AML-193 (cell line): Measurements from ENCODE around the gene SCN2A.
"Not testable (repeated sequence)": the region's sequence is repeated elsewhere in the genome, so short reads cannot be mapped to it uniquely, and the experiment has no call there.

Experiments used
- DNase-seq, 2 experiments: peaks; one replicate each; lab custom pipeline; 2025; lab: John Stamatoyannopoulos, UW

SCN2A gene

DNA sequence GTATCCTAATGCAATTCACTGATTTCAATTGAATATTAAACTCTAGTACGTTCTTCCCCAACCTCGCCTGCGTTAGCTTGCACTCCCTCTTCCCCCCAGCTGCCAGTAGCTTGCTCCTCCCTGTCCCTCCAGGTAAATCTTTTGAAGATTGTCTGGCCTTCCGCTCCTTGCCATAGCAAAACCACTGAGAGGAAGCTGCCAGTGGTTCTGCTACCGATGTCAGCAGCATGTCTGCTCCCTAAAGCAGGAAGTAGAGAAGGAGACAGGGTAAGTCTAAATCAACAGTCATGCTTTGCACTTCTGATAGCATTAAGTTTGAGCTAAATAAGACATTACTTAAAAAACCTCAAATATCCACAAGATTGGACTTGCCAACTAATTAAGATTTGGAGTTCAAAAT lies 89.1 kb downstream of the SCN2A start:
- DNase-seq: no peak

DNA sequence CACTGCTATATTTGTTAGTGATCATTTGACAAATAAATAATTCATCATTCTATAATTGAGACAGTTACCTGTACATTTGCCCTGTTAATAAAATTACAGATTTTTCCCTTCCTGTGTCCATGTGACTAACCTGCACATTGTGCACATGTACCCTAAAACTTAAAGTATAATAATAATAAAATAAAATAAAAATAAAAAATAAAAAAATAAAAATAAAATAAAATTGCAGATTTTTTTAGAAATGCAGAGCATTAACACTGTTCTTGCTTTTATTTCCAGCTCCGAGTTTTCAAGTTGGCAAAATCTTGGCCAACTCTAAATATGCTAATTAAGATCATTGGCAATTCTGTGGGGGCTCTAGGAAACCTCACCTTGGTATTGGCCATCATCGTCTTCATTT lies 105.1 kb downstream of the SCN2A start:
- DNase-seq: not testable (repeated sequence)

DNA sequence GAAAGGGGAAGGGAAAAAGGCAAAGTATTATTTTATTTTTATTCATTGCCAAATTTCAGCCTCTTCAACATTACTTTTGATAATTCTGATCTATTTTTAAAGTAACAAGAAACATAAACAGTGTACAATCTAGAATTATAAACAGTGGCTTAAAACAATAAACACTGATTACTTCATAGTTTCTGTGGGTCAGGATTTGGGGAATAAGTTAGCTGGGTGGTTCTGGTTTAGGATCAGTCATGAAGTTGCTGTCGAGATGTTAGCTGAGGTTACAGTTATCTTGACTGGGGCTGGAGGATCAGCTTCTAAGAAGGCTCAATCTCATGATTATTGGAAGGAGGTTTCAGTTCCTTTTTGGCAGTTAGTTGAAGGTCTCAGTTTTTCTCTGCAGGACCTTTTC lies 109.2 kb downstream of the SCN2A start:
- no peak for DNase-seq

DNA sequence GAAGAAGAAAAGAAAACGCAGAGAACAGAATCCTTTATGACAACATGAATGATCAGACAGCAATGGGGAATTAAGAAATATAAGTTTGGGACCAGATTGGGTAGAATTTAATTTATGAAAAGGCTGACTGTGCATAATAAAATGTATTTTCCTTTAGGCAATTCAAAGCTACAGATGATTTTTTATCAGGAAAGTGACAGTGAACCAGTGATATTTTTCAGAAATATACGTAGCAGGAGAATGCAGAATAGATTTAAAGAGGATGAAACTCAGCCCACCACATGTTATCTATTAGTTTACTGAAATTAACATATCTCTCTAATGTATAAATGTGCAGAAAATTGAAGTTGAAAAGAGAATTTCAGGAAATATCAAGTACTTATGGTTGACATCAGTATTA lies 110.0 kb downstream of the SCN2A start:
- DNase-seq: no peak

DNA sequence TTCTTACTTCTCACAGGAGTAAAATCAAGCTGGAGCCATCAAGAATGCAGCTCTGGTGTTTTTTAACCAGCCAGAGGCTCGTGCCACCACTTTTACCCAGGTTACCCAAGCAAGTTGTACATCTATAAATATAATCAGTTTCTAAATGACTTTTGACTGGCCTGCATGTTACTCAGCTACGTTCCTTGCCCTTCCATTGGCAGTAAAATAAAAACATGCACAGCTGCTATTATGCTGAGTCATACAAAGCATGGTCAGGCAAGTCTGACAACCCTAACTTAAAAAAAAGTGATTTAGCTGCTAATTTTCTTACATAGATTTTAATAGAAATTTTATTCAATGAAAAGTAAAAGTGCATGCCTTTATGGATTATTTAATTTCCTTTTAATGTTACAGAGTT lies 118.5 kb downstream of the SCN2A start:
- no peak for DNase-seq

DNA sequence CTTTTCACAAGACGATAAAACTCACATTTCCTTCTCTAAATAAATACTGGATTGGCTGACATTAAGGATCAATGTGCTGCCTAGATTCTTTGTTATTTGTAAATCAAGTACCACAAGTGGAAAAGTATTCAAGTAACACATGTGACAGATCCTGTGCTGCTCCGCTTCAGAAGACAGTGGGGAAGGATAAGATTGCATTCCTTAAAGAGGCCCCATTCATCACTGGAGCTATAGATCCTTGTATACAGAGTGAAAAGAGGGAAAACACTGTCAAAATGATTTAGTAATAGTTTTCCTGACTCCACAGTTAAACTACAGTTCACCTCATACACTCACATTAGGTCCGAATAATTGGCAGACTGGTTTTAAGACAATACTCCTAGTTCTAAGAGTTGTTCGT lies 122.3 kb downstream of the SCN2A start:
- DNase-seq: no peak

DNA sequence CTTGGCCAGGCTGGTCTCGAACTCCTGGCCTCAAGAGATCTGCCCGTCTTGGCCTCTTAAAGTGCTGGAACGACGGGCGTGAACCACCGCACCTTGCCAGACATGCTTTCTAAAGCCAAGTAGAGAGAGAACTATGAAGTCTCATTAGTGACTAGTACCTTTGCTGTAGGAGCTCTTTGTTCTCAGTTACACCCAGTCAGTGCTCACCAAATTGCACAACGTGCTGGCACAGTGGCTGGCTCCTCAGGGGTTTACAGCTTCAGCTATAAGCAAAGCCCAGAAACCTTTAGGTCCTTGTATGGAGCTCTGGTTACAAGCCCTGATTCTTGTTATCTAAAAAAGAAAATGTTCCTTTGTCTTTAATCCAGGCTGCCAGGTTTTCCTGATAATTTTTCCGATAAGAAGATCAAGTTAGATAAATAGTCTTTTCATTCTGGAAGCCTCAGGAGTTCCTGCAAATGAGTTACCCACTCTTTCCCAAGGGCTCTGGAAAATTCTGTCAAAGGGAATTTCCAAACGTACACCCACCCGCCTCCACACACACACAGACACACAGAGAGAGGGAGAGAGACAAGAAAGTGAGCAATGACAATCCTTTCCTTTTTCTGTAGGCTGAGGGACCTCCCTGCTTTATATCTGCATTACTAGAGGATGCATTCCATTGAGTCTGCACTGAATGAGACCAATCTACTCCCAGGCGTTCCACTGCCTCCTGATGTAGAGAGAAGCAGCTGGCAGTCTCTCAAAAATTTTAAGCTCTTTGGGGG lies 130.1 kb downstream of the SCN2A start:
- no peak for DNase-seq

DNA sequence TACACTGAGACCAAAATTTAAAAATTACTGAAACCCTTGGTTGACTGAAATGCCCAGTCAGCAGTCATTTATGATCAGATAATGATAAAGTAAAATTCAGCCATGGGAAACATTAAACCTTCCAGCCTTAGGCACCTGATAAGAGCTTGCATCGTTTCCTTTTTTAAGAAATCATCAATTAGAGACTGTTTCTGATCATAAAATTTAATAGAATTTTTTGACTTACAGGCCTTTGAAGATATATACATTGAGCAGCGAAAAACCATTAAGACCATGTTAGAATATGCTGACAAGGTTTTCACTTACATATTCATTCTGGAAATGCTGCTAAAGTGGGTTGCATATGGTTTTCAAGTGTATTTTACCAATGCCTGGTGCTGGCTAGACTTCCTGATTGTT lies 130.7 kb downstream of the SCN2A start:
- DNase-seq: no peak

DNA sequence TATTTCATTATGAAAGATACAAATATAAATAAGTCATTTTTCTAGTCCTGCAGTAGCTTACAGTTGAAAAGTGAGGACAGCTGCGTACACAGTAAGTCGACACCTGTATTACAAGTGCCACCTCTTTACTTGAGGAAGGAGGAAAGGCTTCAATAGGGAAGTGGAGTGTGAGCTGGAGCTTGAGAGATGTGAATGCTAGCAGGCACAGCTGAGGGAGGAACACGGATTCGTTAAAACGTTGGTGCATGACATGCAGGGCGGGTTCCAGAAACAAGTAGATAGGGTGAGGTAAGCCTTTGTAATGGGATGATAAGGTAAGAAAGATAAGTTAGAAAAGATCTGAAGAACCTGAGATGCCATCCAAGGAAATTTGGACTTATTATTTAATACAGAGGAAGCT lies 132.1 kb downstream of the SCN2A start:
- DNase-seq: no peak

DNA sequence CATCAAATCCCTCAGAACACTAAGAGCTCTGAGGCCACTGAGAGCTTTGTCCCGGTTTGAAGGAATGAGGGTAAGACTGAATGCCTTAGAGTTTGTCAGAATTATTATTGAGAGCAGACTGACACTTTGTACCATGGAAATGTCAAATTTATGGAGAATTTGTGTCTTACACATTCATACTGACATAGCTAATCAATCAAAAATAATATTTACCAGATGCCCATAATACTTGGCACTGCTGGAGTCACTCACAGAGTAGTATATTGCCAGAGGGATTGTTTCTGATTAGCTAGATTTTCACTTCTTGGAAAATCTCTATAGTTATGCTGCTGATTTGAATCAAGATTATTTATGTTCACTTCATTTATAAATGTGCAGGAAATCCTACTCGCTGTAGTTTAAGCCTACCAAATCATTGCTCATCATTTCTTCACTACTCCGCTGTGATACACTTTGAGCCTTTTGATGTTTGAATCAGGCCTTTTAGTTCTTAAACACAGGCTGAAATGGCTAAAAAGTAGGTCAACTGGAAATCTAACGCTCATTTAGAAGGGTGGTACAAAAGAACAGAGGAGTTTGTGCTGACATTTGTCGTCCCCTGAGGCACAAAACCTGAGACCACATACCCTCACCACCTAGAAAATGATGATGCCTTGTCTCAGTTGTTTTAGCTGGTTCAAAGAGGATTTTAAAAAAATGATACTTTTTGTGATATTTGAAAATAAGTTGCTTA lies 134.2 kb downstream of the SCN2A start:
- no peak for DNase-seq

DNA sequence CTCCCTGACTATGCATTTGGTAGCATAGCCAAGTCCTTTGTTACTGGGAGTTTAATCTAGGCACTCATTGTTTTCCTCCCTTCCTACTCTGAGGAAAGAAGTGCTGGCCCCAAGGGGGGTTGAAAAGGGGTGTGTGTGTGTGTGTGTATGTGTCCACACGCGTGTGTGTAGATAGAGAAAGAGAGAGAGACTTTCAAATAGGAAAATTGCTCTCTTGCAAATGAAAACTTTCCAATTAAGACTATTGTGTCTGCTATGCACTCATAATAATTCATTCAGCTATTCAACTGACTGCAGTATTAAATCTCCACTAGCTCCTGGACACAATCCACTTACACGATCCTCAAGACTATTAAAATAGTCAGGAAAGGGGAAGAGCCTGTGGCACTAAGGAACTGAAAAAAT lies 137.4 kb downstream of the SCN2A start:
- no peak for DNase-seq

DNA sequence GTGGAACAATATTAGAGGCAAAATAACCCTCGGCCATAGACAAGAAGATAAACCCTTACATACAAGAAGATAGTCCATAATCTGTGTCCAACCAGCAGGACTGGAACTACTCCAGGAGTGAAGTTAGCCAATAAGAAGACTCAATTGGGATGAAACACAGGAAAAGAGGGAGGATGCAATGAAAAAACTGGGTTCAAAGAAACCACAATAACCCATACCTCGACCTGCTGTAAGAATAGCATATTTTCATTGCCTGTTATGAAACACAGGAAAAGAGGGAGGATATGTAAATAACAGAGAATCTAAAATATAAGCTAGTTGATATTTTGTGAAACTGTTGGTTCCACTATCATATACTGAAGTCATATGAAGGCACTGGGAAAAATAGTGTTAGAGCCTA lies 143.1 kb downstream of the SCN2A start:
- no peak for DNase-seq

DNA sequence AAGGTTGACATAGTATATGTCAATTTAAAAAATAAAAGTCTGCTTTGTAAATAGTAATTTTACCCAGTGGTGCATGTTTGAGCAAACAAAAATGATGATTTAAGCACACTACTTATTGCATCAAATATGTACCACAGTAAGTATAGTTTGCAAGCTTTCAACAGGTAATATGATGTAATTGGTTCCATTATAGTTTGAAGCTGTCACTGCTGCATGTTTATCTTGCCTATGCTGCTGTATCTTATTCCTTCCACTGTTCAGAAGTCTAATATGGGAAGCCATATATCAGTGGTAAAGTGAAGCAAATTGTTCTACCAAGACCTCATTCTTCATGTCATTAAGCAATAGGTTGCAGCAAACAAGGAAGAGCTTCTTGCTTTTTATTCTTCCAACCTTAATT lies 151.7 kb downstream of the SCN2A start:
- DNase-seq: no peak

DNA sequence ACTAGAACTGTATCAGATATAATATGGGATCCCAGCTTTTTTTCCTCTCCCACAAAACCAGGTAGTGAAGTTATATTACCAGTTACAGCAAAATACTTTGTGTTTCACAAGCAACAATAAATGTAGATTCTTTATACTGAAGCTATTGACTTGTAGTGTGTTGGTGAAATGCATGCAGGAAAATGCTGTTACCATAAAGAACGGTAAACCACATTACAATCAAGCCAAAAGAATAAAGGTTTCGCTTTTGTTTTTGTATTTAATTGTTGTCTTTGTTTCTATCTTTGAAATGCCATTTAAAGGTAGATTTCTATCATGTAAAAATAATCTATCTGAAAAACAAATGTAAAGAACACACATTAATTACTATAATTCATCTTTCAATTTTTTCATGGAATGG lies 152.6 kb downstream of the SCN2A start:
- DNase-seq: no peak

DNA sequence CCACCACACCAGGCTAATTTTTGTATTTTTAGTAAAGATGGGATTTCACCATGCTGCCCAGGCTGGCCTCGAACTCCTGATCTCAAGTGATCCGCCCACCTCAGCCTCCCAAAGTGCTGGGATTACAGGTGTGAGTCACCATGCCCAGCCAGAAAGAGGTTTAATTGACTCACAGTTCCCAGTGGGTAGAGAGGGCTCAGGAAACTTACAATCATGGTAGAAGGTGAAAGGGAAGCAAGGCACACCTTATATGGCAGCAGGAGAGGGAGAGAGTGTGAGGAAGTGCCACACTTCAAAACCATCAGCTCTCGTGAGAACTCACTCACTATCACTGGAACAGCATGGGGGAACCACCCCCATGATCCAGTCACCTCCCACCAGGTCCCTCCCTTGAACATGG lies 159.4 kb downstream of the SCN2A start:
- not testable (repeated sequence) for DNase-seq

DNA sequence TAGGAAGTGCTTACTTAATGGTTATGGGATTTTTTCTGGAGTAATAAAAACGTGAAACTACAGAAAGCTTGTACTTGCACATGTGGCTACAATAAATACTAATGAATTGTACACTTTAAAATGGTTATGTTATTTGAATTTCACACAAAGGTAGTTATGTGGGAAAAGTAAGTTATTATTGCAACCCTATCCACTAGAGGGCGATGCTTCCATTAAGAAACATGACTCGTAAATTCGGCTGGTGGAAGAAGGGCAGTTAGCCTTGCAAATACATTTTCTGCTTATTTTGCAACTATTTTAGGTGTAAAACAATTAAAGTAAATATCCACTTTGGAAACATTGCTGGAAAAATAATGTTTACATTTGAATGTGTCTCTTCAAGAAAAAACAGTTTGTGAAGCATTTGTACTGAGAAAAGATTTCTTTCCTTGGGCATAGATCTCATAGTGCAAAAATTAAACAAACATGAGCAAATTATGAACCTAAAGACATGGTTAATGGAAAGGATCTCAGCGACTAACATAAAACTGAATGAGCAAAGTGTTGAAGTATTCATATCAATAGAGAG lies 162.2 kb downstream of the SCN2A start:
- DNase-seq: peak; percentile 56 to 63

DNA sequence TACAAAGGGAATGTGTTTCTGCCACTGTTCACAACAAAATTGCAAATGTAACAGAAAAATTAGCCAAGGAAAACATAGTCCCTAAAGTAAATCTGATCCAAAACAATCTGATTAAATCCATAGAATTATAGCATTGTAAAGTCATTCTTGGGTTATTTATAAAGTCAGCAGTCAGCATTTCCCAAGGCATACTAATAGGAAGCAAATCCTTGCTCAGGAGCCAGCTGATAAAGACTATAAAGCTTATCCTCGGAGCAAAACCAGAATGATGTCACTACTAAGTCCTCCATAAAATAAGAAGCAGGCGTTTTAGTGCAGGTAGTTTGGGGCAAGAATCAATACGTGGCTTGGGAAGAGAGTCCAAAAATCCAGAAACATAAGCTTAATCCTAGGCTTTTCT lies 162.9 kb downstream of the SCN2A start:
- no peak for DNase-seq

DNA sequence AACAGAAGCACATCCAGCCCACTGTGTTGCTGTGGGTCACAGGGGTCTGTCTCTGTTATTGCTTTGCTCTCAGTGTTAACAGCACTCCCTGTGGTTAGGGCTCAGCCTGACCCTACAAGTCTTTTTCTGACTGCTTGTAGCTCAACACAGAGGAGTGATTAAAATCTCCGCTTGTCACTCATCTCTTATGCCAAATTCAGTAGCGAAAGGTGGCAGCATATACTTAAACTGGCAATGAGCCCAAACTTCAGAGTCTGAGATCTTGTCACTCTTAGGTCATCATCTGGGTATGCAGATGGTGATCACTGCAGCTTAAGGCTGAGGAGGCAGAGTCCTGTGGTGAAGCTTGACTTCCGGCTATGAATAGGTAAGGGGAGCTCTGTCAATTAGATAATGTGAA lies 167.0 kb downstream of the SCN2A start:
- no peak for DNase-seq

DNA sequence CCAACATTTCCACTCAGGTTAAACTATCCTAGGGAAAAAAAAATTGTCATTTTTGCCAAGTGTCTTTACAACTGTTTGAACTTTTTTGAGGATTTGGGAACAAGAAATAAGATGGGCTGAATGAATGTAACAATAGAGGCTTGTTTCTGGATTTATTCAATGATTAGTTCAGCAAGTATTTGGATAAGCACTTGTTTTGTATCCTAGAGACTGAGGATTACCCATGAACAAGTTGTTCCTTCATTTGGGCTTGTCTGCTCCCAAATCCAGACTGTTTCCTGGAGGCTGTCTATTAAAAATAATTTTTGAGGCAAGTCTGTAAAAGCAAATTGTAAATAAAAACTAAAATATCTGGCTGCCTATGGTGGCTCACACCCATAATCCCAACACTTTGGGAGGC lies 168.3 kb downstream of the SCN2A start:
- no peak for DNase-seq

DNA sequence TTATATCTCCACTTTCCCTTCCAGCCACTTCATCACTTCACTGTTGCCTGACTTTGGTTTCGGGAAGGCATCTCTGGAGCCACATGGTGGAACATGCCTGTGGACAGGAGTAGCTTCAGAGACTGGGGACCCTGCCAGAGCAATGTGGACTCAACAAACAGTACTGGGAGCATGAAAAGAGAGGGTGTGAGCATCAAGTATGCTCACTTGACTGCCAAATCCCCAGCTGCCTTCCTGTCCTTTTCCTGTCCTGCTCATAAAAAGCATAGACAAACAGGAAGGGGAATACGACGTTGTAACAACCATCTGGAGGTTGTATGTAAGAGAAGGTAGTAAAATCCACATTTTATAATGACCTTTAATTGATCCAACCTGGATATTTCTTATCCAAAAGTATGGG lies 169.0 kb downstream of the SCN2A start:
- DNase-seq: no peak

DNA sequence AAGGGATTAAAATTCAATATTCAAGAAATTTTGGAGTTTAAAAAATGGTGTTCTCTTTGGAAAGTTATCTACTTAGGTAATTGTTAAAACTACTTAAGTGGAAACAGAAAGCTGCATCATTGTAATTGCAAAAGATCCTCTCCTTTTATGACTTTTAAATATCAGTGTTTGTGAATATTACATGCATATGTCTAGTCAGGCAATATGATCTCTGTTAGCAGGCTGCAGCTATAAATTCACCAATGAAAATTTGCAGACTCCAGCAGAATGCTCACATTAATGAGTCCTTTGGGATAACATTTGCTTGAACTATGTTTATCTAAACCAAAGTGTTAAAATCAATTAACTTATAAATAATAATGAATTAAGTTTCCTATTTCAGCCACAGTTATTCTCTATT lies 171.1 kb downstream of the SCN2A start:
- no peak for DNase-seq

DNA sequence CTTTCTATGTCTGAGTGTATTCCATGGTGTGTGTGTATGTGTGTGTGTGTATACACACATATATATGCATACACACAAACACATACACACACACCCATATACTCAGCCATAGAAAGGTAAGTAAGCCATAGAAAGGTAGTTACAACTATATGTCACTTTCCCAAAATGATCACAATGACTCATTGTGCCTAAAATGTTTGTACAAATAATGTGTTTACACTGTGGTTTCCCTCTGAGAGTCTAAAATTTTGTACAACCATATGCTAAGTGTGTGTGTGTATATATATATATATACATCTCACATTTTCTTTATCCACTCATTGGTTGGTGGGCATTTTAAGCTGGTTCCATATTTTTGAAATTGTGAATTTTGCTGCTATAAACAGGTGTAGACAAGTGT lies 175.0 kb downstream of the SCN2A start:
- no peak for DNase-seq

DNA sequence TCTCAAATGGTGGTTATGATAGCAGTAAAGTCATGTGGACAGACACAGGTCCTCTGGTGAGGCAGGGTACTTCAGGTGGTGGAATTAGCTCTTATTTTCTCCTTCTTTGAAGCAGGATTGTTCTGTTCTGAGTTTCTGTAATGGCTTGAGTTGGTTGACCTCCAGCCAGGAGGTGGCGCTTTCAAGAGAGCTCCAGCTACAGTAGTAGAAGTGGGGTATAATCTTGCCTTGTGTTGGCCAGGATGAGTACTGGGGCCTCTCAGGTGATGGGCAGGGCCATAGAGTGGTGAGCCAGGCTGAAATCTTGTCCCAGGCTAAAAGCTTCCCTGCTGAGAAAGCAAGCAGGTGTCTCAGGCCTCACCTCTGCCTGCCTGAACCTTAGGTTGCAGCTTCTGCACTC lies 177.8 kb downstream of the SCN2A start:
- no peak for DNase-seq

DNA sequence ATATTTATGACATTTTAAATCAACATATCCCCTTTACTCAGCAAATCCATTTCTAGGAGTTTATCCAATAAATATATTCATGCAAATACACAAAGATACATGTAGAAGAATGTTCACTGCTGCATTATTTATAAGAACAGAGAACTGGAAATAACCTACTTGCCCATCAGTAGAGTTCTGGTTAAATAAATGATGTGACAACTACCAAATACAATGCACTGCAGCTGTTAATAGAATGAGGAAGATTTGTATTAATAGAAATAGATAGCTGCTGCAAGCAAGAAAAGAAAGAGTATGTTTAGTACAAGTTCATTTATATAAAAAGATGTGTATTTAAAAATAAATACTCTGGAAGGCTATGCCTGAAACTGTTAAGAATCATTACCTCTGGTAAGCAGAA lies 181.0 kb downstream of the SCN2A start:
- no peak for DNase-seq
